GM12878 (cell line): ENCODE measurements around the gene SMAD1.

Experiments
- MYC ChIP-seq: IDR thresholded peaks from 2 replicates; pipeline ENCODE4 v1.6.1; 2011; ENCODE audit warnings: mild to moderate bottlenecking, low read length, moderate library complexity, inconsistent platforms; ENCODE audit not compliant: insufficient read depth, insufficient replicate concordance, insufficient read length, severe bottlenecking
- POLR2A ChIP-seq: IDR thresholded peaks from 2 replicates; pipeline ENCODE4 v1.6.1; 2011; ENCODE audit warnings: low read depth, mild to moderate bottlenecking, low read length
- POLR2AphosphoS5 ChIP-seq: IDR thresholded peaks from 2 replicates; pipeline ENCODE4 v1.6.1; 2011; ENCODE audit warnings: mild to moderate bottlenecking, low read length, inconsistent platforms
- RELA ChIP-seq: fragments of 450-650 bp; IDR thresholded peaks from 2 replicates; pipeline ENCODE4 v1.8.0; 2014; ENCODE audit warnings: borderline replicate concordance; ENCODE audit not compliant: partially characterized antibody
- SMAD1 ChIP-seq: fragments of 450-650 bp; IDR thresholded peaks from 2 replicates; pipeline ENCODE4 v1.6.1; 2018; ENCODE audit warnings: mild to moderate bottlenecking, low read depth; ENCODE audit not compliant: partially characterized antibody
- SP1 ChIP-seq: IDR thresholded peaks from one replicate; pipeline ENCODE4 v1.6.1; 2011; ENCODE audit warnings: low read depth, low read length
- TF ChIP-seq, protein P1 (sequence below), 3 experiments: IDR thresholded peaks in 2 of 3; conservative IDR thresholded peaks in 1 of 3; 2 replicates each; pipeline ENCODE4 v1.5.1; 2011; ENCODE audit warnings: low read depth in 3 of 3, low read length in 3 of 3, mild to moderate bottlenecking in 3 of 3, control low read depth in 2 of 3, moderate library complexity in 2 of 3, inconsistent platforms in 1 of 3, mixed read lengths in 1 of 3; ENCODE audit not compliant: control insufficient read depth in 2 of 3, insufficient read depth in 1 of 3; ENCODE audit errors: extremely low read depth in 1 of 3
- TF ChIP-seq, protein P2 (sequence below): IDR thresholded peaks from 2 replicates; pipeline ENCODE4 v1.6.1; 2012; ENCODE audit warnings: mild to moderate bottlenecking, low read depth, low read length

DNA sequence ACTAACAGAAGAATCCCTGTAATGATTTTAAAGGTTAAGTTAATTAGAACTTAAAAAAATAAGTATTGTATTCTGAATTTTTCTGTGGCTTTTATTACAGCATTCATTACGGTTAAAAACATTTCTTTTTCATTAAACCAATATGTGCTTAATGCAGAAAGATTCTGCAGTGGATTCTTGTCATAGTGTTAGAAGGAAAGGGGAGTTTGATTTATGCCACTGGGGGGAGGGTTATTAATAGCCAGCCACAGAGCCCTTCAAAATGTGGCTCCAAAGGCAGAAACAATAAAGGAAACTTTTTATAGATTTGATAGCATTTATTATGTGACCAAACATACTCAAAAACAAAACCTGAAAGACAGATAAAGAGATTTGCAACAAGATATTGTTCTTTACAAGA lies 9.1 kb downstream of the SMAD1 start:
- no peak for TF ChIP-seq POLR2A
- TF ChIP-seq SMAD1 = no peak
- TF ChIP-seq SP1 = no peak
- TF ChIP-seq POLR2AphosphoS5 = no peak
- no peak for TF ChIP-seq RELA
- TF ChIP-seq MYC = no peak
- TF ChIP-seq, protein P1, sequence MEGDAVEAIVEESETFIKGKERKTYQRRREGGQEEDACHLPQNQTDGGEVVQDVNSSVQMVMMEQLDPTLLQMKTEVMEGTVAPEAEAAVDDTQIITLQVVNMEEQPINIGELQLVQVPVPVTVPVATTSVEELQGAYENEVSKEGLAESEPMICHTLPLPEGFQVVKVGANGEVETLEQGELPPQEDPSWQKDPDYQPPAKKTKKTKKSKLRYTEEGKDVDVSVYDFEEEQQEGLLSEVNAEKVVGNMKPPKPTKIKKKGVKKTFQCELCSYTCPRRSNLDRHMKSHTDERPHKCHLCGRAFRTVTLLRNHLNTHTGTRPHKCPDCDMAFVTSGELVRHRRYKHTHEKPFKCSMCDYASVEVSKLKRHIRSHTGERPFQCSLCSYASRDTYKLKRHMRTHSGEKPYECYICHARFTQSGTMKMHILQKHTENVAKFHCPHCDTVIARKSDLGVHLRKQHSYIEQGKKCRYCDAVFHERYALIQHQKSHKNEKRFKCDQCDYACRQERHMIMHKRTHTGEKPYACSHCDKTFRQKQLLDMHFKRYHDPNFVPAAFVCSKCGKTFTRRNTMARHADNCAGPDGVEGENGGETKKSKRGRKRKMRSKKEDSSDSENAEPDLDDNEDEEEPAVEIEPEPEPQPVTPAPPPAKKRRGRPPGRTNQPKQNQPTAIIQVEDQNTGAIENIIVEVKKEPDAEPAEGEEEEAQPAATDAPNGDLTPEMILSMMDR (IDR thresholded peaks at IDR 0.05 in 2 of 3, conservative IDR thresholded peaks at IDR 0.05 in 1 of 3; ENCODE audit: control insufficient read depth in 2 of 3, extremely low read depth in 1 of 3, insufficient read depth in 1 of 3, low read depth in 3 of 3, low read length in 3 of 3) = no peak
- TF ChIP-seq, protein P2, sequence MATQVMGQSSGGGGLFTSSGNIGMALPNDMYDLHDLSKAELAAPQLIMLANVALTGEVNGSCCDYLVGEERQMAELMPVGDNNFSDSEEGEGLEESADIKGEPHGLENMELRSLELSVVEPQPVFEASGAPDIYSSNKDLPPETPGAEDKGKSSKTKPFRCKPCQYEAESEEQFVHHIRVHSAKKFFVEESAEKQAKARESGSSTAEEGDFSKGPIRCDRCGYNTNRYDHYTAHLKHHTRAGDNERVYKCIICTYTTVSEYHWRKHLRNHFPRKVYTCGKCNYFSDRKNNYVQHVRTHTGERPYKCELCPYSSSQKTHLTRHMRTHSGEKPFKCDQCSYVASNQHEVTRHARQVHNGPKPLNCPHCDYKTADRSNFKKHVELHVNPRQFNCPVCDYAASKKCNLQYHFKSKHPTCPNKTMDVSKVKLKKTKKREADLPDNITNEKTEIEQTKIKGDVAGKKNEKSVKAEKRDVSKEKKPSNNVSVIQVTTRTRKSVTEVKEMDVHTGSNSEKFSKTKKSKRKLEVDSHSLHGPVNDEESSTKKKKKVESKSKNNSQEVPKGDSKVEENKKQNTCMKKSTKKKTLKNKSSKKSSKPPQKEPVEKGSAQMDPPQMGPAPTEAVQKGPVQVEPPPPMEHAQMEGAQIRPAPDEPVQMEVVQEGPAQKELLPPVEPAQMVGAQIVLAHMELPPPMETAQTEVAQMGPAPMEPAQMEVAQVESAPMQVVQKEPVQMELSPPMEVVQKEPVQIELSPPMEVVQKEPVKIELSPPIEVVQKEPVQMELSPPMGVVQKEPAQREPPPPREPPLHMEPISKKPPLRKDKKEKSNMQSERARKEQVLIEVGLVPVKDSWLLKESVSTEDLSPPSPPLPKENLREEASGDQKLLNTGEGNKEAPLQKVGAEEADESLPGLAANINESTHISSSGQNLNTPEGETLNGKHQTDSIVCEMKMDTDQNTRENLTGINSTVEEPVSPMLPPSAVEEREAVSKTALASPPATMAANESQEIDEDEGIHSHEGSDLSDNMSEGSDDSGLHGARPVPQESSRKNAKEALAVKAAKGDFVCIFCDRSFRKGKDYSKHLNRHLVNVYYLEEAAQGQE = no peak
